ENCODE data around the gene NCAPG2. TPM values are rescaled to one million over a fixed set of nuclear protein-coding genes. Genes with fewer than 3 reads are reported as not detected.

Gene NCAPG2
- polyA plus RNA-seq, 1 donor from 2014 or later: 8.3 TPM

GRCh38 chr7:158613481-158613880 is 91.1 kb downstream of the NCAPG2 start:
- Histone ChIP-seq H3K4me3 (ENCODE audit: low read length) (no peak overlapping the region), H3F3A (ENCODE audit: insufficient read depth, low read length, poor library complexity, severe bottlenecking) (no peaks in the 10 kb centered on the region), H2AFZ (ENCODE audit: low read depth, low read length) (no peak overlapping the region), H3K36me3 (ENCODE audit: insufficient read depth, low read length) (no peaks in the 10 kb centered on the region), H3K9me3 (ENCODE audit: low read length) (no peaks in the 10 kb centered on the region), H3K9ac (ENCODE audit: low read length) (no peak overlapping the region), H3K9me2 (ENCODE audit: insufficient read depth, low read length) (no peaks in the 10 kb centered on the region), H3K27ac (ENCODE audit: low read length) (no peak overlapping the region), H3K4me2 (ENCODE audit: low read length) (no peak overlapping the region), H3K27me3 (ENCODE audit: insufficient read depth, low read depth, low read length) (no peaks in the 10 kb centered on the region), H3K79me2 (replicated peaks; ENCODE audit: insufficient read depth, low read length) (no peaks in the 10 kb centered on the region), H4K20me1 (ENCODE audit: insufficient read depth) (no peaks in the 10 kb centered on the region)
- no peak for TF ChIP-seq EP300 (conservative IDR thresholded peaks at IDR 0.05; ENCODE audit: poor library complexity, severe bottlenecking)
- no peak for TF ChIP-seq MXI1 (conservative IDR thresholded peaks at IDR 0.05; ENCODE audit: poor library complexity, severe bottlenecking)
- no peak for TF ChIP-seq TAF1 (IDR thresholded peaks at IDR 0.05; ENCODE audit: low read depth)
- TF ChIP-seq SMC3 (conservative IDR thresholded peaks at IDR 0.05; ENCODE audit: poor library complexity): no peak
- no peak for TF ChIP-seq RAD21 (conservative IDR thresholded peaks at IDR 0.05)
- no peak for TF ChIP-seq CTCF (IDR thresholded peaks at IDR 0.05; ENCODE audit: poor library complexity, severe bottlenecking)
- no peak for TF ChIP-seq POLR2AphosphoS5 (IDR thresholded peaks at IDR 0.05)
- TF ChIP-seq EZH2 (IDR thresholded peaks at IDR 0.05; ENCODE audit: borderline replicate concordance, insufficient read depth, low read length, poor library complexity, severe bottlenecking): no peak
- no peak for TF ChIP-seq REST (IDR thresholded peaks at IDR 0.05; ENCODE audit: borderline replicate concordance)

GRCh38 chr7:158612546-158612945 is 92.1 kb downstream of the NCAPG2 start:
- Histone ChIP-seq H3K9me3 (ENCODE audit: low read length) (no peaks in the 10 kb centered on the region), H3K9ac (ENCODE audit: low read length) (no peak overlapping the region), H3F3A (ENCODE audit: insufficient read depth, low read length, poor library complexity, severe bottlenecking) (no peaks in the 10 kb centered on the region), H3K79me2 (replicated peaks; ENCODE audit: insufficient read depth, low read length) (no peaks in the 10 kb centered on the region), H4K20me1 (ENCODE audit: insufficient read depth) (no peaks in the 10 kb centered on the region), H3K27me3 (ENCODE audit: insufficient read depth, low read depth, low read length) (no peaks in the 10 kb centered on the region), H3K36me3 (ENCODE audit: insufficient read depth, low read length) (no peaks in the 10 kb centered on the region), H3K4me3 (ENCODE audit: low read length) (no peak overlapping the region), H2AFZ (ENCODE audit: low read depth, low read length) (no peak overlapping the region), H3K4me2 (ENCODE audit: low read length) (no peak overlapping the region), H3K27ac (ENCODE audit: low read length) (no peak overlapping the region), H3K9me2 (ENCODE audit: insufficient read depth, low read length) (no peaks in the 10 kb centered on the region)
- TF ChIP-seq POLR2AphosphoS5 (IDR thresholded peaks at IDR 0.05): no peak
- no peak for TF ChIP-seq SMC3 (conservative IDR thresholded peaks at IDR 0.05; ENCODE audit: poor library complexity)
- no peak for TF ChIP-seq TAF1 (IDR thresholded peaks at IDR 0.05; ENCODE audit: low read depth)
- no peak for TF ChIP-seq EZH2 (IDR thresholded peaks at IDR 0.05; ENCODE audit: borderline replicate concordance, insufficient read depth, low read length, poor library complexity, severe bottlenecking)
- no peak for TF ChIP-seq MXI1 (conservative IDR thresholded peaks at IDR 0.05; ENCODE audit: poor library complexity, severe bottlenecking)
- TF ChIP-seq RAD21 (conservative IDR thresholded peaks at IDR 0.05): no peak
- no peak for TF ChIP-seq EP300 (conservative IDR thresholded peaks at IDR 0.05; ENCODE audit: poor library complexity, severe bottlenecking)
- TF ChIP-seq REST (IDR thresholded peaks at IDR 0.05; ENCODE audit: borderline replicate concordance): no peak
- no peak for TF ChIP-seq CTCF (IDR thresholded peaks at IDR 0.05; ENCODE audit: poor library complexity, severe bottlenecking)
